Pons (tissue), 1 donor: ENCODE data around the gene AIP.
"Not testable (repeated sequence)": the region's sequence is repeated elsewhere in the genome, so short reads cannot be mapped to it uniquely, and the experiment has no call there.

Experiments
- DNase-seq: peaks from one replicate; pipeline ENCODE4 v3.0.0-alpha.2; 2016; ENCODE audit warnings: low spot score

Gene AIP

GRCh38 chr11:67468759-67469507 is 13.9 kb upstream of the AIP start, which contains the start of gene TMEM134:
Gene TMEM134, minus strand, starts transcription at chr11:67469251. Its CDS starts 59 bp downstream, at chr11:67469192.
- peak; percentile 89 for DNase-seq

- DNase-seq: no peak
Measured at GRCh38 chr11:67469508-67469811, 13.4 kb upstream of the AIP start.

GRCh38 chr11:67470337-67471002 is 12.4 kb upstream of the AIP start:
- no peak for DNase-seq

GRCh38 chr11:67472882-67473281 is 9.9 kb upstream of the AIP start:
- no peak for DNase-seq

GRCh38 chr11:67476692-67477091 is 6.1 kb upstream of the AIP start:
- not testable (repeated sequence) for DNase-seq

- DNase-seq: not testable (repeated sequence)
Measured at GRCh38 chr11:67477344-67478050, 5.3 kb upstream of the AIP start.

- DNase-seq: no peak
Measured at GRCh38 chr11:67482275-67482826, 475 bp upstream of the AIP start.

- no peak for DNase-seq
Measured at GRCh38 chr11:67483831-67484665, 1.2 kb downstream of the AIP start.

GRCh38 chr11:67484847-67485311 is 2.1 kb downstream of the AIP start:
- peak; percentile 43 for DNase-seq

GRCh38 chr11:67485873-67486361 is 3.1 kb downstream of the AIP start:
- not testable (repeated sequence) for DNase-seq

- no peak for DNase-seq
Measured at GRCh38 chr11:67486481-67487195, 3.8 kb downstream of the AIP start.

- DNase-seq: no peak
Measured at GRCh38 chr11:67489203-67489884, 6.5 kb downstream of the AIP start.

GRCh38 chr11:67489885-67490726 is 7.3 kb downstream of the AIP start:
- DNase-seq: no peak

- DNase-seq: no peak
Measured at GRCh38 chr11:67490727-67491065, 7.9 kb downstream of the AIP start.

GRCh38 chr11:67491276-67492068 is 8.6 kb downstream of the AIP start:
- DNase-seq: no peak

GRCh38 chr11:67492069-67492727 is 9.4 kb downstream of the AIP start:
- no peak for DNase-seq

GRCh38 chr11:67492801-67493547 is 10.1 kb downstream of the AIP start:
- no peak for DNase-seq
